ENCODE data around the gene CFAP43.

The CFAP43 gene

DNA sequence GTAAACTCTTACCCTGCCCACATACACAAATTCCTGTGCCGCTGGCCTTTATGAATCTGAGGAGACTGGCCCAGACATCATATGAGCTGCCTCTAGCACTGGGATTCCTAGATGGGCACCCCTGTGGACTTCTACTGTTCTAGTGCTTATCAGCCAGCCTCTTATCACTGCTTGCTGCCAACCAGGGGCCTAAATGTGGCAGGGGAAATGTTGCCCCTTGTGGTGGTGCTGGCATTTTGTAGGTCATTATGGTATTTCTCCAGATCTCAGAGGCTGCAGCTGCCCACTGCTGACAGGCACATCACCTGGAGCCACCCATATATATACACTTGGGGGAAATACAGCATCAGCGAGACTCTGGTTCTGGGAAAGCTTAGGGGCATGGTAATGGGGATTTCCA lies 104.8 kb downstream of the CFAP43 start:
- DNase-seq = no peak

GRCh38 chr10:104123397-104123796 lies 108.8 kb downstream of the CFAP43 start:
- no peak for DNase-seq

- no peak for DNase-seq
Observed at GRCh38 chr10:104122225-104123107, 109.7 kb downstream of the CFAP43 start.

DNA sequence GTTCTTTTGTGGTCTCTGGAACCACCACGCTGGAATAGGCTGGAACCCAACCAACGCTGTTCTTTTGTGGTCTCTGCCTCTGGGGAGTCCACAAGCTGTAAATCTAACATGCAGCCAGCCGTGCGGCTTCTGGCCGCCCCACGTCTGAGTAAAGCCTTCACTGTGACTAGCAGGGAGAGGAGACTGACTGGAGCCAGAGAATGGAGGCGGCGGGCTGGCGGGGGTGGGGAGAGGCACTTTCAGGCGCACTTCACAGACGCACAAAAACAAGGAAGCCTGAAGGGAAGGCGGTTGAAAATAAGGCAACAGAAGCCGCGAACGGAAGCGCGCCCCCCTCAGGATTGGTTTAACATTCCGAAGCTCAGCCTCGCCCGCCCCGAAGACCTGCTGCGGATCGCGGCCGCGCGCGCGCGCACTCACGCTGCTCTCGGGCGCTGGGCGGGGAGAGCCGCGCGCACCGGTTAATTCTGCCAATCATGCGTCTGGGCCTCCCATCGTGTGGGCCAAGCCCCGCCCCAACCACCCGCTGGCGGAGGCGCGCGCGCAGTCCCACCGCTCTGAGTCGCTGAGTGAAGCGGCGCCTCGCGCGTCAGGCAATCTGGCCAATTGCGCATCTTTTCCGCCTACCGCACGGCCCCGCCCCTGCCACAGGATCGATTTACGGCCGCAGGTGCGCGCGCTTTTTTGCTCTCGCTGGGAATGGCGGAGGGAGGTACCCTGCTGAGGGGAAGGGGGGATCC lies 110.5 kb downstream of the CFAP43 start, which contains the start of gene SFR1:
SFR1 (plus strand) TSS at position 687 of the 740 bp plus-strand sequence; CDS start at position 700, 13 bp downstream.
- peak; percentile 99 for DNase-seq

DNA sequence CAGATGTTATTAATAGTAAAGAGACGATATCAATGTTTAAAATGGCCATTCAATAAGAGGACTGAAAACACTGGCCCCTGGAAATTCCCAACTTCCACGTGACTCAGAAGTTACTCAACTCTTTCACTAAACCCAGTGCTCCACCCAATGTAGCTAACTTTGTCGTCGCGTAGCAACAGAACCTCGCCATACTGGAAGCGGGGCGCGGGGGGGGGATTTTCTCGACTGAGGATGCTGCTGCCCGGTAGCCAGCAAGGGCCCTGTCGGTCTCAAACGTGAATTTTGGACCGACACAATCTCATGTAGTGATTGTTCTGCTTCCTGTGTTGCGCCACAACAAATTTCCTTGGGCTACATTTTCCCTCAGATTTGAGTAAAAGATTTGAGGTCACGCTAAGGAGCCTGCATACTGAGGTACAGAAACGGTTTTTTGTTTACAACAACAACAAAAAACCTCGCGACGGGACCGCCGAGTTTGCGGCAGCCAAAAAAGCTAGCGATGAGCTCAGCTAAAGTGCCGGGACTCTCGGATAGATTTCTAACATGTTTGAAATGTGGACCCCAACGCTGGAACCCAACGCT lies 111.2 kb downstream of the CFAP43 start:
- peak; percentile 87 for DNase-seq

GRCh38 chr10:104120512-104120902 lies 111.7 kb downstream of the CFAP43 start:
- no peak for DNase-seq

DNA sequence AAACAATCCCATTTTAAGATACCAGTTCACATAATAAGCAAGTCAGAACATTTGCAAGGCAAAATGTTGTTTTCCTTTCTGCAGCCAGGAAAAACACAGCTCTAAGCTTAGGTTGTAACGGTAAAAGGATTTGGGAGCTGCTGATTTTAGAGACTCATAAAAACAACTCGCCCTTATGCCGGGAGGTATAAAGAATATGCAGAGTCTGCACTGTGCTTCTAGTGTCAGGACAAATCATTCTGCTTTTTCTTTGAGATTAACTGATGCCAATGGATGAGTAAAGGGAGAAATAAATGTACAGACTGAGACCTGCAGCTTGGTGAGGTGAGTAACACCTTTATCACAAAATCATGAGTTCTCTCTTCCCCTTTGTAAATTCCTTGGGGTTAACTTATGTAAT lies 112.2 kb downstream of the CFAP43 start:
- no peak for DNase-seq

DNA sequence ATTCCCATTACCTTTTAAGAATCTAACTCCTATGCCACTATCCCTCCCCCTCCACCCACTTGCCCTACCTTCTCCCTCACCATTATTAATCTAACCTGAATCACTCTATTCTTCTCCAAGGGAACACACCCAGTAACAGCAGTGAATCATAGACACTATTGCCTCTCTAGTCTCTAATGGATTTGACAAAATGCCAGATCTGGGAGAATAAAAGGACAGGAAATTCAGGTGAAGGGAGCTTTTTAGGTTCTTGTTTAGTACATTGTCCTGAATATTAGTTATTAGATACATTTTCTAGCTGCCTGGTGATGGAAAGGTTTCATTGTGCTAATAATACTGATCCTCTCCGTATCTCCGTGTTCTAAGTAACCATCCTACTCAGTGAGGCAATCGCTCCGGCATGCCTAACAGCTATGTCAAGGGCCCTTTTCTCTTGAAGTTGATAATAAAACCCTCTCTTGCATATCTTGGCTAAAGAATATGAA lies 114.3 kb downstream of the CFAP43 start:
- no peak for DNase-seq

DNA sequence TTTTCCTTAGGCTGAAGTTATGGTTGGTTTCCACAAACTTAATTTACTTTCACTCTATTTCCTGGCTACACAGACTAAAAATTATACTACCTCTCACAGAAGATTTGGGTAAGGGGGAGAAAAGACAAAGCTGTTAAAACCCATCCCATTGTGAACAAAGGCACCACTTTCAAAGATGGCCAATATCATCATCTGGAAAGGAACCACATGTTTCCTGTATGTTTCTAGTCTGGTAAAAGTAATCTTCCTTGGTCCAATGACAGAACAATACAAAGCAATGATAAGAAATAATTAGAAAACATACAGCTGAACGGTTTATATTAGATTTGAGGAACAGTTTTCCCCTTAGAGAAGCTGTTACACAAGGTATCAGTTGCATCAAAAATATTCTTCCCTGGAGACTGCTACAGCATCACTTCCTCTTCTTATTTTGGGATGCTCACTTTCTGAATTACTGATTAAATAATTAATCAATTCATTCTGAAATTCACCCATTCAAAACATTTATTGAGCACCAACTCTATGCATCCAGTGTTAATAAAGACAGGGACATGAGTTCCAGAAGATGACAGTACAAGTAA lies 118.7 kb downstream of the CFAP43 start:
- DNase-seq = no peak

DNA sequence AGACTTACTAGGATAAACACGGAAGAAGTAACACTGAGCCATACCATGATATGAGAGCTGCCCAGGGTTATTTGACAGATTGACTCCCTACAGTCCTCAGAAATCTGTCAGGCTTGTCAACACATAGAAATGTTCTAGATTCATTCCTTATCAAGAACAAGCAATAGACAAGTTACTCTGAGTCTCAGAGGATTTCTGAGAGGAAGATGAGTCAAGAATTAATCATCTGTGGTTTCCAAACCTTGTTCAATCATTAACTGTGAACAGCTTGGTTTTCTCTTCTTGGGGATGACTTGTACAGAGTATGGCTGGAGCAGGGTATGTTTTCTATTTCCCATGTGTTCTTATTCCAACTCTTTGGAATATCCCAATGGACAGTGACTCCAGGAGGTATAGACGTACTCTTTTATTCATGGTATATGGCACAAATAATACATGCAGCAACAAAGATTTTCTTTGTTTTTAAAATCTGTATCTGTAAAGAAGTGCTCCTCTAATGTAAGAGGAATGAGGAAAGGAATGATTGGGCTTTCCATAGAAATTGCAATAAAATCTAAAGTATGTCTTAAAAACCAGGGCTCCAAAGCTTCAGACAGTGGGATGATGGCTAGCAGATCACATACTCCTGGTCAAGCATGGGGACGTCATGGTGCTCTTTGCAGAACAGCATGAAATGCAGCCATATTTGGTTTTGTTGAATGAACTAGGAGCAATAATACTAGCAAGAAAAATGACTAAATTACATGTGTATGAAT lies 122.1 kb downstream of the CFAP43 start:
- no peak for DNase-seq

GRCh38 chr10:104104926-104105325 lies 127.2 kb downstream of the CFAP43 start:
- DNase-seq = no peak

DNA sequence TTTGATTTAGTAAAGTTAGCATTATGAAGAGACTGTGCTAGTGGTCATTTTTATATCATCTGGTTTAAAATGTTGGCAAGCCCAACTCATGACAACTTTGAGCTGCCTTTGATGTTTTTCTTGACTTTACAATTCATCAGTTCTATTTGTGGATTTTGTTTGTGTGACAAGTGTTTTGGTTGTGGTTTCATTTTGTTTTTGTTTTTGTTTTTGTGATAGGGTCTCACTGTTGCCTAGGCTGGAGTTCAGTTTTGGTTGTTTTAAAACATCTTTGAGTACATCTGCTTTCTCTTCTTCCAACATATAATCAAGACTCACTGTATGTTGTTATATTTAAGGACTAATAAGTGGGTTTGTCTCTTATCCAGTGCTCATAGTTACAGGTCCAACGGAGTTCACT lies 127.7 kb downstream of the CFAP43 start:
- DNase-seq = no peak

GRCh38 chr10:104103956-104104355 lies 128.2 kb downstream of the CFAP43 start:
- no peak for DNase-seq

GRCh38 chr10:104101902-104102301 lies 130.3 kb downstream of the CFAP43 start:
- no peak for DNase-seq

GRCh38 chr10:104100795-104101194 lies 131.4 kb downstream of the CFAP43 start:
- no peak for DNase-seq

GRCh38 chr10:104099941-104100340 lies 132.2 kb downstream of the CFAP43 start:
- DNase-seq = no peak

DNA sequence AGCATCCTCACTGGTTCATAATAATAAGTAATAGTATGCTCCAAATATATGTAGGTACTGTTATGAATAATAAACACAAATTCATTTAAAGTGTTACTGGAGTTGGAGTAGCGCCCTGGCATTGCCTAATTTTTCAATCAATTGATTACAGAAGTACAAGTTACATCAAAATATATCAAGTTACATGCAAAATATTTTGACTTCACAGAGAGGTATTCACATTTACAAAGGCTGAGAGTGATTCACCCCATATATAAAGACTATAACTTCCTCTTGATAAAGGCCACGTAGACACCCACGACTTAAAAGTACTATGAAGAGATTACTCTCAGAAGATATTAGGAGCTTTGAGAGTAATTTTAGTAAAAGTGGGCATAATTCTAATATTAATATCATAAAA lies 132.9 kb downstream of the CFAP43 start:
- DNase-seq = no peak

GRCh38 chr10:104098358-104098925 lies 133.7 kb downstream of the CFAP43 start:
- no peak for DNase-seq

DNA sequence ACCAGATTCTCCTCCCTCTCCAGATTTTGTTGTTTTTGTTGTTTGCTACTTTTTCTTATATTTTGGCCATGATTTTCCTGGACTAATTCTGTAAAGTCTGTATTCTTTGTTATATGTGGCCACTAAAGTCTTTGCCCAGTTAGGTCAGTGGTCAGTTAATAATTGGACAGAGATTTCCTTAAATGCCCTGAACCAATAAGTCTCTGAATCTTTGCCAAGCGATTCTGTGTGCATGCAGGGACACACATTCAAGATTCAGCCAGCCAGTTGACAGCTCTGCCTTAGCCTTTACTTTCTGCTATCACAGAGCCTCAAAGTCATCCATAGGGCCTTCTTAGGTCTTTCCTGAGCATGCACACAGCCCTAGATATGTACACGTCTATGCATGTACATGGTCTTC lies 135.5 kb downstream of the CFAP43 start:
- DNase-seq = no peak

DNA sequence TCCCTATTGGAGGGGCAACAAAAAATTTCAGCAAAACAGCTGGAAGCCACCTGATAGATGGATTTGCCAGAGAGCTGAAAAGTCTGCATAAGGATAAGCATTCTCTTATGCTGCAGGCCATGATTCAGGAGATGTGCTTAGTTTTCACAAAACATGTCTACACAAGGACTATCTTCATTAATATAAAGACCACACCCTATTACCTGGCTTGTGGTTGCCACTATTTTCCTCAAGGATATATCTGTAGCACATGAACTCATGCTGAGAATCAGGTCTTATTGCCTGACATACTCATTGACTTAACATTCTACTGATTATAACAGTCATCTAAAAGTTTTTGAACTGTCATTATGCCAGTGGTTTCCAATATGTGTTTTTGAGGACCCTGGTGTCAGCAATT lies 139.4 kb downstream of the CFAP43 start:
- DNase-seq = no peak

DNA sequence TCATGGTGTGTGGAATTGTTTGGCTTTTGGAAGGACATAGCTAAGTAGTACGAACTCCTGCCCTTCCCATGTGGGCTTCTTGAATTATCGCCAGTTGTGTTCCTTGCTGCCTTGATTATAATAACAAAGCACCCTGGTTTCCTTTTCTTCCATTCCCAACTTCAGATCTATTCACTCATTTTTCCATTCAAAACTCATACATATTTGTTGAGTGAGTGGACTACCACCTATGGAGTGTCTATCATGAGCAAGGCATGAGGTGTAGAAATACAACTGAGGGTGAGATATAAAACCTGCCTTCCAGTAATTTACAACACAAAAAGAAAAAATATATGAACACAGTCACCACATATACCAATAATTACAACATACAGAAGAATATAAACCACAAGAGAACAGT lies 141.6 kb downstream of the CFAP43 start:
- no peak for DNase-seq

DNA sequence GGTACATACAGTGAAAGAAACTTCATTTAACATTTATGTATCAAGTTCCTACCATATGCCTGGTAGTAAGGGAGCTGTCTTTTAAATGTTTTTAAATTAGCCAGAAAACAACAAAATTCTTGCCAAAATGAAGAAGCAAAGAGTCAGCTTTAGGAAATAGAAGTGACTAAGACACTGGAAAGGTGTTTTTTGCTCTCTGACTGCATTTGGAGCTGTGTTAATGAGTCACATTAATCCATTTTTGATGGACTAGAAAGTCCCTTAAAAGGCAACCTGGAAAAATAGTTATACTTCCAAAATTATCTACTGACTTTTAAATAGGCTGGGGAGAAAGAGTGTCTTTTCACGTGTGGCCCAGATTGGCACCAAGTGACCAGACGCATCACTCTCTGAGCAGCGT lies 142.5 kb downstream of the CFAP43 start:
- DNase-seq = no peak

Data from central memory CD4-positive, alpha-beta T cell (primary cell).